Measurements from ENCODE around the gene TAAR5.

- TF ChIP-seq CTCF (IDR thresholded peaks at IDR 0.05; ENCODE audit: low read length): no peak
- TF ChIP-seq EZH2 (optimal IDR thresholded peaks at IDR 0.05; ENCODE audit: low read depth, low read length): no peak
- no peak for TF ChIP-seq EZH2phosphoT487 (IDR thresholded peaks at IDR 0.05; ENCODE audit: low read length)
These were observed 27.1 kb upstream of the TAAR5 start for GRCh38 chr6:132616677-132617076.
